ENCODE measurements around the gene MCUB. TPM values are rescaled to one million over a fixed set of nuclear protein-coding genes. Genes with fewer than 3 reads are reported as not detected.
"Not testable (repeated sequence)": the region's sequence is repeated elsewhere in the genome, so short reads cannot be mapped to it uniquely, and the experiment has no call there.

Gene MCUB
- total RNA-seq, 2 experiments from 2014 or later, result 132 to 141 TPM

GRCh38 chr4:109559625-109559982, 442 bp upstream of the MCUB start:
- peak; percentile 46 for DNase-seq
- H3K27ac Mint-ChIP-seq, result peak overlapping the region; percentile 100
- no peaks in the 10 kb centered on the region for H3K27me3 Mint-ChIP-seq
- H3K4me3 Mint-ChIP-seq, result peak overlapping the region; percentile 100
- ChIA-PET CTCF (interaction anchor here (0.9 to 1.5 kb wide), 5 partner anchors 10 to 126 kb away, joined by 3 to 6 read pairs (median 4); partner anchors contain the start of gene SEC24B), POLR2A (interaction anchor here (0.5 to 0.6 kb wide), 2 partner anchors 117 to 126 kb away, joined by 3 read pairs; partner anchors contain the start of gene SEC24B)
- H3K36me3 Mint-ChIP-seq (ENCODE audit: low read depth), result peaks cover 48% of the 10 kb centered on the region
- peaks cover 48% of the 10 kb centered on the region for H3K4me1 Mint-ChIP-seq
- peaks cover 5% of the 10 kb centered on the region for H3K9me3 Mint-ChIP-seq

DNA sequence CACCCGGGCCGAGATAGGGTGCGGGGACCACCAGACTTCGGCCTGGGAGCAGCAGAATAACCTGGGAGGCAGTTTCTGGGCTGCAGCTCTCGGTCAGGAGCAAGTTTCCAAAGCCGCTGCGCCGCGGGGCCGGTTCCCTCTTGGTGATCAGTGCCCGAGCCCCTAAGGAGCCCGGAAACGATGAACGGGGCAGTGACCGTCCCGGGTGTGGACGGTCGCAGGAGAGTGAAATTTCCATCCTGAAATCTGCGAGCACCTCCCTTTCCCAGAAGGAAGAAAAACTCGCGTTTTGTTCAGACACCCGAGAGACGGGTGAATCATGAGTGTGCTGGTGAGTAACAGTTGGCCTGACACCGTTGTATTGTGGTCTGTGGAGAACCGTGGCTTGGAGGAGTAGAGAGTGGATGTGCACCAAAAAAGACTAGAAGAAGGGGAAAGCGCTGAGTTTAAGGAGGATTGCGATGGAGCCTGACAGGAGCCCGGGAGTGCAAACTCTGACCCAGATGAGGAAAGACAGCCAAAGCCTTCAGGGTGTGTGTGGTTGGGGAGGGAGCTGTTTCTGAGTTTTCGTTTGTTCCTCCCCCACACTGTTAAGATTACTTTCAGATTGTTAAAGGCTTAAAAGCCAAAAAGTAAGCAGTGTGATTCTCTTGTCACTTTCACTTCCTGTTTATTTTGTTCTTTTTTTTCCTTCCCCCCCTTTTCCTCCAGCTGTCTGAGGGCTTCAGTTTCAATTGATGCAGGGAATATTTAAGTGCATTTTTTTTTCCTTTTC, 828 bp downstream of the MCUB start:
- peaks cover 57% of the 10 kb centered on the region for H3K4me1 Mint-ChIP-seq
- ChIA-PET CTCF (interaction anchor here (0.6 to 1.2 kb wide), 4 partner anchors 9 to 58 kb away, joined by 3 to 4 read pairs (median 4); no protein-coding TSS in a partner anchor), POLR2A (interaction anchor here (0.6 kb wide), 1 partner anchor 88 kb away, joined by 3 read pairs; no protein-coding TSS in a partner anchor)
- no peaks in the 10 kb centered on the region for H3K27me3 Mint-ChIP-seq
- H3K27ac Mint-ChIP-seq, result peak overlapping the region; percentile 100
- peaks cover 57% of the 10 kb centered on the region for H3K36me3 Mint-ChIP-seq (ENCODE audit: low read depth)
- peak overlapping the region; percentile 100 for H3K4me3 Mint-ChIP-seq
- H3K9me3 Mint-ChIP-seq, result peaks cover 5% of the 10 kb centered on the region
- peak; percentile 70 for DNase-seq

DNA sequence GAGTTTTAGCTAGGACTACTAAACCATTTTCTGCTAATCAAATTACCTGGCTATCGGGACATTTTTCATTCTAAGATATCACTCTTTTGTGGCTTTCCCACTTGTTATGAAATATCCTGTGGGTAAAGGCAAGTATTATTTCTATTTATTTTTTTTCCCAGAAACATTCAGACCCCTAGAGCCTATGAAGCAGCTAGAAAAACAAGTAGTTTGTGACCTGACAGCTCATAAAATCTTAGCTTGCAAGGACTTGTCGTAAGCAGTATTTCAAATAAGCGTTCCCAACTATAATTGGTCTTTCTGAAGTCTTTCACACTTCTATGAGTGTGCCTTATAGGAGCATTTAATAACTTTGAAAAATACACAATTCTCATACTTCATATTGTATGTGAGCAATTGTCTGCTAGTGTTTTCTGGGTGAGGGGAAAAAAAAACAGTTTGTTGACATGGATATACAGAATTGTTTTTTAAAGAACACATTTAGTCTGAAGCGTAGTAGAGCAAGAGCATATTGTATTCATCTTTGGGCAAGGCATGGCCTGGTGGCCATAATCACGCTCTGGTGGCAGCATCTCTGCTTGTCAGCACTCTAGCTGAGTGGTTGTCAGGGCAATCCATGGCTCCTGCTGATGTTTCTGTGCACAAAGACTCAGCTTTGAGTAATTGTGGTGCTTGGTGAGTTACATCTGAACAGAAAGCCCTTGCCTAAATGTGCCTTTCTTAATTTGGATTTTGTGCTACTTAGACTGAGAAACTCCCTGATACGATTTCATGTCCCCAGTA, 2.6 kb downstream of the MCUB start:
- no peaks in the 10 kb centered on the region for H3K27me3 Mint-ChIP-seq
- peak; percentile 22 for DNase-seq
- H3K4me3 Mint-ChIP-seq, result peak overlapping the region; percentile 100
- peaks cover 57% of the 10 kb centered on the region for H3K4me1 Mint-ChIP-seq
- POLR2A ChIA-PET, result interaction anchor here (0.6 kb wide), 1 partner anchor 1593 kb away, joined by 3 read pairs; no protein-coding TSS in a partner anchor
- H3K9me3 Mint-ChIP-seq, result peaks cover 3% of the 10 kb centered on the region
- CTCF ChIA-PET, result interaction anchor here (0.5 to 0.6 kb wide), 3 partner anchors 124 to 1135 kb away, joined by 3 to 5 read pairs (median 4); no protein-coding TSS in a partner anchor
- H3K36me3 Mint-ChIP-seq (ENCODE audit: low read depth), result peaks cover 60% of the 10 kb centered on the region
- H3K27ac Mint-ChIP-seq, result peak overlapping the region; percentile 100

GRCh38 chr4:109571494-109571893, 11.4 kb downstream of the MCUB start:
- ChIA-PET POLR2A (no interaction called here), CTCF (interaction anchor here (0.6 to 1.4 kb wide), 3 partner anchors 210 to 1510 kb away, joined by 3 to 6 read pairs (median 4); partner anchors contain the start of gene CFI)
- Mint-ChIP-seq H3K4me3 (no peak overlapping the region), H3K4me1 (peaks cover 56% of the 10 kb centered on the region), H3K27me3 (no peaks in the 10 kb centered on the region), H3K27ac (no peak overlapping the region), H3K9me3 (peaks cover 7% of the 10 kb centered on the region), H3K36me3 (ENCODE audit: low read depth) (peaks cover 46% of the 10 kb centered on the region)
- DNase-seq, result no peak

- peaks cover 7% of the 10 kb centered on the region for H3K9me3 Mint-ChIP-seq
- no peaks in the 10 kb centered on the region for H3K27me3 Mint-ChIP-seq
- no peak for DNase-seq
- peaks cover 57% of the 10 kb centered on the region for H3K4me1 Mint-ChIP-seq
- no peak overlapping the region for H3K4me3 Mint-ChIP-seq
- ChIA-PET POLR2A (no interaction called here), CTCF (interaction anchor here (0.6 to 1.4 kb wide), 4 partner anchors 11 to 1510 kb away, joined by 3 to 4 read pairs (median 4); no protein-coding TSS in a partner anchor)
- no peak overlapping the region for H3K27ac Mint-ChIP-seq
- H3K36me3 Mint-ChIP-seq (ENCODE audit: low read depth), result peaks cover 45% of the 10 kb centered on the region
These were observed 12.1 kb downstream of the MCUB start for GRCh38 chr4:109572154-109572553.

DNA sequence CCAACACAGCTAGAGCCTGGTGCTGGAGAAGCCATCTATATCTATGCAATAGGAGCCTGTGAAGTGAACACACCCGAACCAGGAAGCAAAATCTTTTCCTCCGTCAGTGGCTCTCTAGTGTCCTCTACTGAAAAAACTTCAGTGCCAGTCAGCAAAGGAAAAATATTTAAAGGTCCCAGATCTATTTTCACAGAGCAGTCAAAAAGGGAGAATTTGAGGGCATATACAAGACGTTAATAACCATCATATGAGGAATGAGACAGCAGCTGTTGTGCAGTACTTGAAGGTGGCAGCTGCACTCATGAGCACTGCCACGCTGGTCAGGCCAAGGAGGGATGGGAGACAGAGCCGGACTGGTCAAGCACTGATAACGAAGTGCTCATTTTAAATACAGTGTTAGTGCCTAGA, 14.4 kb downstream of the MCUB start:
- peak; percentile 20 for DNase-seq
- Mint-ChIP-seq H3K4me1 (peaks cover 60% of the 10 kb centered on the region), H3K27me3 (no peaks in the 10 kb centered on the region), H3K9me3 (peaks cover 7% of the 10 kb centered on the region), H3K36me3 (ENCODE audit: low read depth) (peaks cover 50% of the 10 kb centered on the region), H3K27ac (peak overlapping the region; percentile 57), H3K4me3 (peak overlapping the region; percentile 10)
- ChIA-PET POLR2A (interaction anchor here (0.6 kb wide), 1 partner anchor 38 kb away, joined by 4 read pairs; no protein-coding TSS in a partner anchor), CTCF (interaction anchor here (0.7 to 2.8 kb wide), 5 partner anchors 9 to 142 kb away, joined by 3 to 14 read pairs (median 5); partner anchors contain the start of gene SEC24B)

DNA sequence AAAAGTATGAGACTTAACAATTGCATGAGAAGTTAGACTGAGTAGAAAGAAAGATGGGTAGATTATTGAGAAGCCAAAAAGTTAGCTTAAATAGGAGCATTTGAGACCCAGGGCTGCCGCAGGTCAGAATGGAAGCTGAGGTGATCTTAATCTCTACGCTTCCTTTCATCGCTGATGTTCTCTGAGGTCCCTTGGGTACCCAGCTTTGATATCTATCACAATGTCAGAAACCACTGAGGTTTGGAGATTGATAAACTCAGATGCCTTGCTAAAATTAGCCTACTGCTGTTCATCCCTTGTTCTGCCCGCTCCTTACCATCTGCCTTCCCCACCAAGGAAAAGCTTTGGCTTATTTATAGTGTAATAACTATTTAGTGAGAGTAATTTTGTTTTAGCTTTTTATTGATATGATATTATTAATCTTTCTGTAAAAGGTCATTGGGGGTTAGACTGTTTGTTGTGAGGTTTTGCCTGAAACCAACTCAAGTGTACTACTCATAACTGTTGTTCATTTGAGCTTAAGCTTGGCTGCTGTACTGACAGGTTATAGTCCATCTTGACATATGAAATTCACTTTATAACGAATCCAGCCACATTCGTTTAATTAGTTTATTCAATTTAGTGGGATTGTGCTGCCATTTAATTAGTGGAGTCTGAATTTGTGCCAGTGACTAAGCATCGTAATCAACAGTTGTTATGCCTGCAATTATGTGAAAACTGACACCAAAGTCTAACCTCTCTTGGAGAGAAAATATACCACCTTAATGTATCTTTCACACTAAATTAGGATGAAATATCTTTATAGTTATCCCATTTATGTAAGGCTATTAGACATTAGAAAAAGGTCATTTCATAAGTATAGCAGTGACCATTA, 15.1 kb downstream of the MCUB start:
- Mint-ChIP-seq H3K9me3 (peaks cover 4% of the 10 kb centered on the region), H3K27ac (peak overlapping the region; percentile 57), H3K27me3 (no peaks in the 10 kb centered on the region), H3K4me3 (peak overlapping the region; percentile 10), H3K36me3 (ENCODE audit: low read depth) (peaks cover 48% of the 10 kb centered on the region), H3K4me1 (peaks cover 54% of the 10 kb centered on the region)
- DNase-seq, result peak; percentile 11
- ChIA-PET POLR2A (interaction anchor here (0.6 kb wide), 2 partner anchors 39 to 874 kb away, joined by 4 read pairs; no protein-coding TSS in a partner anchor), CTCF (interaction anchor here (0.7 to 2.8 kb wide), 3 partner anchors 12 to 142 kb away, joined by 3 to 14 read pairs (median 3); no protein-coding TSS in a partner anchor)

DNA sequence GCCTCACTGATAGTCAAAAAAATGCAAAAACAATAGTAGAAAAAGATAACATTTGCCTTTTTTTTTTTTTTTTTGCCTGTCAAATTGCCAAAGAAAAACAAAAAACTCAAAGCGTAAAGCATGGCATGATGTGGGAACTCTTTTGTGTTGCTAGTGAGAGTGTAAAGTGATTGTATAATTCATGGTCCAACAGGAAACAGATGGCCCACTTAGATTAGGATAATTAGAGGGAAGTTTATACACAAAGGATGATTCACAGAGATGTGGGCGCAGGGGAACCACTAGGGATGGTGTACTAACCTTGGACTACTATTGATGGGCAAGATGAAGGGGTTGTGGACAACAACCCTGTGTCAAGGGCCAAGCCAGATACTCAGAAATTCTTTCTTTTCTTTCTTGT, 16.4 kb downstream of the MCUB start:
- H3K9me3 Mint-ChIP-seq, result peaks cover 5% of the 10 kb centered on the region
- H3K27me3 Mint-ChIP-seq, result no peaks in the 10 kb centered on the region
- H3K4me3 Mint-ChIP-seq, result no peak overlapping the region
- peaks cover 49% of the 10 kb centered on the region for H3K4me1 Mint-ChIP-seq
- H3K36me3 Mint-ChIP-seq (ENCODE audit: low read depth), result peaks cover 51% of the 10 kb centered on the region
- ChIA-PET CTCF (interaction anchor here (0.9 kb wide), 1 partner anchor 17 kb away, joined by 4 read pairs; the partner anchor contains the start of gene MCUB), POLR2A (no interaction called here)
- peak overlapping the region; percentile 36 for H3K27ac Mint-ChIP-seq
- DNase-seq, result no peak

- CTCF ChIA-PET, result interaction anchor here (1.0 to 2.1 kb wide), 2 partner anchors 13 to 145 kb away, joined by 3 to 4 read pairs; partner anchors contain the start of gene SEC24B
- Mint-ChIP-seq H3K4me1 (peaks cover 46% of the 10 kb centered on the region), H3K9me3 (peaks cover 11% of the 10 kb centered on the region), H3K36me3 (ENCODE audit: low read depth) (peaks cover 59% of the 10 kb centered on the region), H3K27ac (no peak overlapping the region), H3K4me3 (no peak overlapping the region), H3K27me3 (no peaks in the 10 kb centered on the region)
- POLR2A ChIA-PET, result no interaction called here
- no peak for DNase-seq
These were observed 18.8 kb downstream of the MCUB start for GRCh38 chr4:109578846-109579245.

DNA sequence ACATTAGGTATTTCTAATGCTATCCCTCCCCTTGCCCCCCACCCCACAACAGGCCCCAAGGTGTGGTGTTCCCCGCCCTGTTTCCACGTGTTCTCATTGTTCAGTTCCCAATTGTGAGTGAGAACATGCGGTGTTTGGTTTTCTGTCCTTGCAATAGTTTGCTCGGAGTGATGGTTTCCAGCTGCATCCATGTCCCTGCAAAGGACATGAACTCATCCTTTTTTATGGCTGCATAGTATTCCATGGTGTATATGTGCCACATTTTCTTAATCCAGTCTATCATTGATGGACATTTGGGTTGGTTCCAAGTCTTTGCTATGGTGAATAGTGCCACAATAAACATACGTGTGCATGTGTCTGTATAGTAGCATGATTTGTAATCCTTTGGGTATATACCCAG, 20.0 kb downstream of the MCUB start:
- H3K27ac Mint-ChIP-seq, H3K4me3 Mint-ChIP-seq, POLR2A ChIA-PET, H3K27me3 Mint-ChIP-seq, DNase-seq, CTCF ChIA-PET: not testable (repeated sequence)
- H3K36me3 Mint-ChIP-seq (ENCODE audit: low read depth), result peaks cover 68% of the 10 kb centered on the region
- peaks cover 14% of the 10 kb centered on the region for H3K9me3 Mint-ChIP-seq
- H3K4me1 Mint-ChIP-seq, result peaks cover 44% of the 10 kb centered on the region

- Mint-ChIP-seq H3K36me3 (ENCODE audit: low read depth) (peaks cover 48% of the 10 kb centered on the region), H3K27ac (peak overlapping the region; percentile 9), H3K27me3 (no peaks in the 10 kb centered on the region), H3K9me3 (peaks cover 11% of the 10 kb centered on the region), H3K4me3 (no peak overlapping the region), H3K4me1 (peaks cover 64% of the 10 kb centered on the region)
- POLR2A ChIA-PET, result no interaction called here
- CTCF ChIA-PET, result interaction anchor here (1.9 to 4.3 kb wide), 4 partner anchors 13 to 155 kb away, joined by 4 to 14 read pairs (median 4); partner anchors contain the start of genes CASP6 and SEC24B
- DNase-seq, result peak; percentile 40
These were observed 28.1 kb downstream of the MCUB start for GRCh38 chr4:109588176-109588575.

All from activated CD4-positive, alpha-beta T cell treated with anti-CD3 and anti-CD28 coated beads, Interleukin-2, amount 10 ng/mL, durations not matched to agents 7 days and 5 days (primary cell).